ENCODE measurements around the gene CAMK1G. TPM values are rescaled to one million over a fixed set of nuclear protein-coding genes. Genes with fewer than 3 reads are reported as not detected.

CAMK1G gene
- total and polyA plus RNA-seq, 2 of the 4 experiments (the other 2 are of a cell fraction): 0.72 to 1.8 TPM

GRCh38 chr1:209542585-209542984 lies 40.9 kb upstream of the CAMK1G start:
- Histone ChIP-seq H3K4ac (ENCODE audit: low read depth, low read length) (no peak overlapping the region), H3K56ac (ENCODE audit: extremely low read depth, insufficient read depth, low read length) (no peak overlapping the region), H3K23ac (ENCODE audit: low read depth, low read length) (no peak overlapping the region), H3K4me3 (ENCODE audit: insufficient read depth, low read depth, low read length) (no peak overlapping the region), H4K91ac (ENCODE audit: insufficient read depth, low read depth, low read length) (no peak overlapping the region), H3K79me1 (ENCODE audit: low read depth in 1 of 2, low read length in 2 of 2) (no peaks in the 10 kb centered on the region), H2AK9ac (replicated peaks; ENCODE audit: low read depth, low read length, poor library complexity) (no peak overlapping the region), H3K27ac (ENCODE audit: insufficient read depth, low read length) (no peak overlapping the region), H3K36me3 (ENCODE audit: control insufficient read depth, insufficient read depth, low read length) (no peaks in the 10 kb centered on the region), H3K27me3 (ENCODE audit: control insufficient read depth, insufficient read depth, low read length) (no peaks in the 10 kb centered on the region; the same call in none of the 2 replicates), H2BK5ac (ENCODE audit: low read depth, low read length, poor library complexity, severe bottlenecking) (no peak overlapping the region), H2AK5ac (ENCODE audit: low read depth, low read length) (no peak overlapping the region), H2BK120ac (ENCODE audit: low read depth, low read length) (no peak overlapping the region), H3K4me2 (ENCODE audit: low read depth, low read length) (no peak overlapping the region), H3K18ac (ENCODE audit: low read depth, low read length) (no peak overlapping the region), H2AFZ (replicated peaks; ENCODE audit: low read length, poor library complexity) (no peak overlapping the region), H3K9me1 (ENCODE audit: insufficient read depth, low read length) (no peaks in the 10 kb centered on the region), H3K4me1 (ENCODE audit: control insufficient read depth, insufficient read depth, low read length) (no peaks in the 10 kb centered on the region), H3K9ac (ENCODE audit: low read depth, low read length) (no peak overlapping the region), H4K20me1 (ENCODE audit: insufficient read depth, low read length) (no peaks in the 10 kb centered on the region), H2BK15ac (ENCODE audit: low read depth, low read length) (no peak overlapping the region), H2BK20ac (ENCODE audit: low read depth, low read length) (no peak overlapping the region), H4K5ac (ENCODE audit: low read depth, low read length) (no peak overlapping the region), H4K8ac (ENCODE audit: low read depth in 2 of 2, low read length in 2 of 2) (no peak overlapping the region), H3K9me3 (ENCODE audit: control insufficient read depth, insufficient read depth, low read length) (no peaks in the 10 kb centered on the region), H3K14ac (replicated peaks; ENCODE audit: low read depth, low read length) (no peak overlapping the region)
- CTCF ChIA-PET: interaction anchor here (1.3 kb wide), 1 partner anchor 27 kb away, joined by 3 read pairs; no protein-coding TSS in a partner anchor
- DNase-seq: no peak
- TF ChIP-seq RFX5 (IDR thresholded peaks at IDR 0.05; ENCODE audit: low read depth, low read length): no peak
- TF ChIP-seq MAZ (IDR thresholded peaks at IDR 0.05; ENCODE audit: borderline replicate concordance, low read depth, low read length): no peak
- BruUV-seq (replicated peaks): no TSS peak
- POLR2A ChIA-PET (ENCODE audit: unreplicated experiment): no interaction called here
- intact Hi-C loops (cut with micrococcal nuclease) (no loop called here), in situ Hi-C loops (cut with MboI; ENCODE audit: low sequenced_read_pairs) (no loop called here), dilution Hi-C loops (cut with HindIII; ENCODE audit: low sequenced_read_pairs, unreplicated experiment) (no loop called here)
- ATAC-seq (ENCODE audit: low read depth): no peak

Data from IMR-90 (cell line).